GF-D8 (cell line): ENCODE data around the gene PRKD1.
"Not testable (repeated sequence)": the region's sequence is repeated elsewhere in the genome, so short reads cannot be mapped to it uniquely, and the experiment has no call there.

Experiments used
- DNase-seq: peaks from one replicate; lab custom pipeline; 2025; lab: John Stamatoyannopoulos, UW

PRKD1 gene

GRCh38 chr14:29900609-29901350 is 26.9 kb downstream of the PRKD1 start:
- DNase-seq, result no peak

- no peak for DNase-seq
Observed at GRCh38 chr14:29898470-29898869, 29.2 kb downstream of the PRKD1 start.

GRCh38 chr14:29897181-29897580 is 30.5 kb downstream of the PRKD1 start:
- DNase-seq, result no peak

- no peak for DNase-seq
Observed at GRCh38 chr14:29896354-29896821, 31.3 kb downstream of the PRKD1 start.

- DNase-seq, result no peak
Observed at GRCh38 chr14:29895591-29896083, 32.0 kb downstream of the PRKD1 start.

GRCh38 chr14:29893989-29894388 is 33.7 kb downstream of the PRKD1 start:
- DNase-seq, result no peak

GRCh38 chr14:29892327-29892726 is 35.3 kb downstream of the PRKD1 start:
- DNase-seq, result no peak

GRCh38 chr14:29885988-29886387 is 41.7 kb downstream of the PRKD1 start:
- no peak for DNase-seq

DNA sequence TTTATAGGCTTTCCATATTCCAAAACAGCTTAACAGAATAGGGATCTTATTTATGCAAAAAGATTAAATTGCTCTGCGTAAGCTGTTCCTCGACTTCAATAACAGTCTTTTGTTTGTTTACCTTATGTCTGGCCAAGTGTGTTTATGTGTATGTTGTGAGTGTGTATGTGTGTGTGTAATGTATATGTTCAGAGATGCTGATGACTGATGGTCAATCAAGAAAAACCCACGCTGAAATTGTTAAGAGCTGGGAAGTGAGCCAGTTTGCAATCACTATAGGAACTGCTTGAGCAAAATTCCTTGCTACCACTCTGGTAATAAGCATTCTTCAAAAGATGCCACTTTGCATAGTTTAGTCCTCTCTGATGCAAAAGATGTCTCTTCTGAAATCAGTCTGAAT is 59.6 kb downstream of the PRKD1 start:
- DNase-seq, result no peak

DNA sequence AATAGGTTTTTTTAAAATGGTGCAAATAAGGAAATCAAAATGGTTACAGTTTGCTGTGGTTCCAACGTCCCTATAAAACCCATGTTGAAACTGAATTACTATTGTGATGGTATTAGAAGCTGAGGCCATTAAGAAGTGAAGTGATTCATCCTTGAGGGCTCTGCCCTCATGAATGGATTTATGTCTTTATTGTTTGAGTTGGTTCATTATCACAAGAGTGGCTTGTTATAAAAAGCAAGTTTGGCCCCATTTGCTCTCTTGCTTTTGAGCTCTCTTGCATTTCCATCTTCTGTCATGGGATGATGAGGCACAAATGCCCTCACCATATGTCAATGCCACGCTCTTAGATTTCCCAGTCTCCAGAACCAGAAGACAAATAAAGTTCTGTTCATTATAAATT is 62.3 kb downstream of the PRKD1 start:
- DNase-seq, result no peak

- no peak for DNase-seq
Observed at GRCh38 chr14:29861996-29862395, 65.7 kb downstream of the PRKD1 start.

- DNase-seq, result no peak
Observed at GRCh38 chr14:29858299-29858698, 69.3 kb downstream of the PRKD1 start.

DNA sequence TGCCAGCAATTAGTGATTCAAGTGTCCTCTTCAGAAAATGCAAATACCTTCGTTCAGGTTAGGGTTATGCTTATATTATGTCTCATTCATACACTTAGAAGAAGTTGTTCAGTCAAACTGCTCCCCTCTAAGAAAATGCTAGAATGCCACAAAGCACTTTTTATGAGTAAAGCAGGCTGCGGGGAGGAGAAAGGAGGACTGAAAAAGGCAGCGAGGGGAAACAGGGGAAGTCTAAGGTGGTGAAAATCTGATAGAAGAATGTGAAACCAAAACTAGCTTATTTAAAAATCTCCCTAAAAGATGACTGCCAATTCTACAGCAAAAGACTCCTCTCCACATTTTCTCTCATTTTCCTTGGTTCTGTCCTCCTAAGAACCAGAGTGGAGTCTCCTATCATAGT is 70.1 kb downstream of the PRKD1 start:
- no peak for DNase-seq

DNA sequence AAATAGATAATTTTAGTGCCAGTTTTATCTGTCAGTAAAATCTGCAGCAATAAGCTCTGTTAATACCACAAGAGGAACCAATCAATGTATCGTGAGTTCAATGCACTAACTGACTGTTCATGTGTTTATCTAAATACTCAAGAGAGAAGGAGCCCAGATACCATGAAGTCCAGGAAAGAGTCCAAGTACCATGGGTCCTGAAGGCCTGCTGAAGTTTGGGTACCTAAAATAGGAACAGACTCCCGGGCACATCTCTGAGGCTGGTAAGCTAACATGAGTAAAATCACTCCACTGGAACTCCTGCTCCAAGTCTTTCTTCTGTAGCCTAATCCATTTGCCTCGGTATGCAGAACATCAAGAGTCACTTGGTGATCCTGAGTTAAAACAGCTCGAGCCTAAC is 71.1 kb downstream of the PRKD1 start:
- DNase-seq, result no peak

- DNase-seq, result not testable (repeated sequence)
Observed at GRCh38 chr14:29853691-29854090, 74.0 kb downstream of the PRKD1 start.

DNA sequence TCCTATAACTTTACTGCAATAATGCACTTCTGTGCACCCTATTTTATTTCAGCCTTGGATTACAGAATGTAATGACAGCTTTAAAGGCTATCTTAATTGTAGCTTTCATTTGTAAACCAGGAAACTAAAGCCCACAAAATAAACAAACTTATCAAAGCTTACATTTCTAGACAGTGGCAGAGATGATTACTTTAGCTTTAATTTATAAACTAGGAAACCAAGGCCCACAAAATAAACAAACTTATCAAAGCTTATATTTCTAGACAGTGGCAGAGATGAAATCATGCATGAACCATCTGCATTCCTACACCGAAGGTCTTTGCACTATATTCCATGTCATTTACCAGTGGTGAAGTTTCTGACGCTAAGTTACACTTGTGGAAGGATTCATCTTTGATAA is 74.4 kb downstream of the PRKD1 start:
- DNase-seq, result no peak

DNA sequence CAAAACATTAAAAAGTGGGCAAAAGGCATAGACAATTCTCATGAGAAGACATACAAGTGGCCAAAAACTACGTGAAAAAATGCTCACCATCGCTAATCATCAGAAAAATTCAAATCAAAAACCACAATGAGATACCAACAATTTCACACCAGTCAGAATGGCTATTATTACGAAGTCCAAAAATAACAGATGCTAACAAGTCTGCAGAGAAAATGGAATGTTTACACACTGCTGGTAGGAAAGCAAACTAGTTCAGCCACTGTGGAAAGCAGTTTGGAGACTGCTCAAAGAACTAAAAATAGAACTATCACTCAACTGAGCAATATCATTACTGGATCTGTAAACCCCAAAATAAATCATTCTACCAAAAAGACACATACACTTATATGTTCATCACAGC is 76.2 kb downstream of the PRKD1 start:
- DNase-seq, result no peak

DNA sequence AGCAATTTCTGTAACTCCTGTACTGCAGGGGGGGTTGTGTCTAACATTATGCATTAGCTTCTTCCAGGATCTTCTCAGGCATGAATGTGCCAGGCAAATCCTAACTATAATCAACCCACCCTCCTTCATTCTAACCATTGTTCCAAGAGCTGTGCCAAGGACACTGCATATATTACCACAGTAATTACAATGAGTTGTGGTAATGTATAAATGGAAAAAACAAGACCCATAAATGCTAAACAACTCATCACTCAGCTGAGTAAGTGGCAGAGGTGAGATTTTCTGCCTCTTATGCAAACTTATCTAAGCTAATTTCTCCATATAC is 80.6 kb downstream of the PRKD1 start:
- DNase-seq, result no peak

DNA sequence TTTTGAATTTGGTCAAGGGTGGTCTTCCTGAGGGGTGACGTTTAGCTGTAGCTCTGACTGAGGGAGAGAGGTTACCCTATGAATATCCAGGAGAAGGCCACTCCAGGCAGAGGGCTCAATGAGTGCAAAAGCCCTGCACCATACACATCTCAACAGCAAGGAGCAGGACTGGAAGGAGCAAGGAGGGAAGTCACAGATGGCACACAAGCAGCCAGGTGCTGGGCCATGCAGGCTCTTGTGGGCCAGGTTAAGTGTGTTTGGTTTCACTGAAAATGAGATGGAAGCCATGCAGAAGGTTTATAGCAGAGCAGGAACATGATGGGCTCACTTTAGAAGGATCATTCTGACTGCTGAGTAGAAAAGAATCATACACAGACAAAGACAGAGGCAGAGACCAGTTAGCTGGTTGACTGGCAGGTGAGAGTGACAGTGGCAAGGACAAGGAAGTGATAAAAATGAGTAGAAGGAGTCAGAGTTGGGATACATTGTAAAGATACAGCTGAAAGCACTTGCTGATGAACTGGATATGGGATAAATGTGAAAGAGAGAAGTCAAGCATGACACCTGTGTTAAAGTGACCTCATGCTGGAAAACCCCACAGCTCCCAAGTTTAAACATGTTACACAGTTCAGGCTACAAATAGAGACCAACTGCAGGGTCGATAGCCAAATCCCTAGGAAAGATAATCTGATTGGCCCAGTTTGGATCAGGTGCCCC is 81.2 kb downstream of the PRKD1 start:
- DNase-seq, result no peak

DNA sequence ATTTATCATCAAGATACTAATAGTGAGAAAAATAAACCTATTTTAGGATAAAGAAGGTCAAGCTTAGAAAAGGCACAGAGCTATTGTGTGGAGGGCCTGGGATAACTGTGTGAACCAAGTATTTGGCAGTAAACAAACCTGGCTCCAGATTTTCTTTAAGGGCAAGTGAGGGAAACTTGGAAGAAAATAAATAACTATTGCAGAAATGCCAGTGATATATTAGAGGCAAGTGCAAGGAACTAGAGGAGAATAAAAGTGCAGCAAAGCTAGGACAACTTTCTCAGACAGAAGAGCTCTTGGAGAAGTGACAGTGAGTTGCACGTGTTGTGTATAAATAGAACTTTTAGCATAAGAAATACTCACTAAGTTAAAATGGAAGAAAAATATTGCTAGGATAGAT is 83.7 kb downstream of the PRKD1 start:
- no peak for DNase-seq

GRCh38 chr14:29842228-29842627 is 85.4 kb downstream of the PRKD1 start:
- no peak for DNase-seq

- not testable (repeated sequence) for DNase-seq
Observed at GRCh38 chr14:29840369-29840892, 87.2 kb downstream of the PRKD1 start.

DNA sequence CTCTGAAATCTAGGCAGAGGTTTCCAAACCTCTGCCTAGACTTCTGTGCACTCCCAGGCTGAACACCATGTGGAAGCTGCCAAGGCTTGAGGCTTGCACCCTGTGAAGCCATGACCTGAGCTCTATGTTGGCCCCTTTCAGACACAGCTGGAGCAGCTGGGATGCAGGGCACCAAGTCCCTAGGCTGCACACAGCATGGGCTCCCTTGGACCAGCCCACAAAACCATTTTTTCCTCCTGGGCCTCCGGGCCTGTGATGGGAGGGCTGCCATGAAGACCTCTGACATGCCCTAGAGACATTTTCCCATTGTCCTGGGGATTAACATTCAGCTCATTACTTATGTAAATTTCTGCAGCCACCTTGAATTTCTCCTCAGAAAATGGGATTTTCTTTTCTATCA is 88.0 kb downstream of the PRKD1 start:
- not testable (repeated sequence) for DNase-seq
